GM21825 (cell line): Measurements from ENCODE around the gene PSME1.

ENCODE experiments used
- ATAC-seq: cut with Tn5 transposase; IDR thresholded peaks from one replicate; pipeline ENCODE4 v1.9.1; 2021; ENCODE audit warnings: mild to moderate bottlenecking, moderate library complexity; ENCODE audit not compliant: unreplicated experiment

The PSME1 gene

DNA sequence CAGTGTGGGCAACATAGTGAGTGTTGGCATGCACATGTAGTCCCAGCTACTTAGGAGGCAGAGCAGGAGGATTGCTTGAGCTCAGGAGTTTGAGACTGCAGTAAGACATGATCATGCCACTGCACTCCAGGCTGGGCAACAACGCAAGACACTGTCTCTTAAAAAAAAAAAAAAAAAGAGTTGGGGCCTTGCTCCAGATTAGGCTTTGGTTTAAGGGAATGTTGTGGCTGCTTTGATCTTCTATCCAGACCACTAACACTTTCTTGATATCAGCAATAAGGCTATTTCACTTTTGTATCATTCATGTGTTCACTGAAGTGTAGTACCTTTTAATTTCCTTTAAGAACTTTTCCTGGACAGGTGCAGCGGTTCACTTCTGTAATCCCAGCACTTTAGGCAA is 8.3 kb upstream of the PSME1 start:
- ATAC-seq, result no peak

DNA sequence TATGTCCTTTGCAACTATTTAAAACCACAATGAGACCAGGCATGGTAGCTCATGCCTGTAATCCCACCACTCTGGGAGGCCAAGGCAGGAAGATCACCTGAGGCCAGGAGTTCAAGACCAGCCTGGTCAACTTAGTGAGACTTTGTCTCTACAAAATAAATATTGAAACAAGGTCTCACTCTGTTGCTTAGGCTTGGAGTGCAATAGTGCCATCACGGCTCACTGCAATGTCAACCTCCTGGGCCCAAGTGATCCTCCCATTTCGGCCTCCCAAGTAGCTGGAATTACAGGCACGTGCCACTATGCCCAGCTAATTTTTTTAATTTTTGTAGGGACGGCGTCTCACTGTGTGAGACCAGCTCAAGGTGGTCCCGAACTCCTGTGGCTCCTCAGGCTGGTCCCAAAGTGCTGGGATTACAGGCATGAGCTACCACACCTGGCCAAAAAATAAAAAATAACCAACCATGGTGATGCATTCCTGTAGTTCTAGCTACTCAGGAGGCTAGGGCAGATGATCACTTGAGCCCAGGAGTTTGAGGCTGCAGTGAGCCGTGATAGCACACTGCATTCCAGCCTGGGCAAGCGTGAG is 6.5 kb upstream of the PSME1 start:
- ATAC-seq, result no peak

DNA sequence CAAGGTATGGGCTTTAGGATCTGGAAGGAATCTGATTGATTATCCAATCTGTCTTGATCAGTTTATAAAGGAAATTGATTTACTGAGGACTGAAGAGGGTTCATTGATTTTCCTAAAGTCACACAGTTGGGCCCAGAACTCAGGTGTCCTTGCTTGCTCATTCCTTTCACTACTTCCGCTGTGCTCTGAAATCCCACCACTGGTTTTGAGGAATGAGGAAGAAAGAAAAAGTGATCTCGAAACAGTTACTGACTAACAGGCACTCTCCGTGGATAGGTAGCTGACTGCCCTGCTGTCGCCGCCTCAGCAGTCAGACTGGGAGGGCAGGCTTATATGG is 5.6 kb upstream of the PSME1 start, which contains the start of gene FITM1:
TSS of gene FITM1 (plus strand) at position 280 of the 337 bp plus-strand sequence. CDS start 905 bp downstream, outside the sequence.
- ATAC-seq, result no peak

DNA sequence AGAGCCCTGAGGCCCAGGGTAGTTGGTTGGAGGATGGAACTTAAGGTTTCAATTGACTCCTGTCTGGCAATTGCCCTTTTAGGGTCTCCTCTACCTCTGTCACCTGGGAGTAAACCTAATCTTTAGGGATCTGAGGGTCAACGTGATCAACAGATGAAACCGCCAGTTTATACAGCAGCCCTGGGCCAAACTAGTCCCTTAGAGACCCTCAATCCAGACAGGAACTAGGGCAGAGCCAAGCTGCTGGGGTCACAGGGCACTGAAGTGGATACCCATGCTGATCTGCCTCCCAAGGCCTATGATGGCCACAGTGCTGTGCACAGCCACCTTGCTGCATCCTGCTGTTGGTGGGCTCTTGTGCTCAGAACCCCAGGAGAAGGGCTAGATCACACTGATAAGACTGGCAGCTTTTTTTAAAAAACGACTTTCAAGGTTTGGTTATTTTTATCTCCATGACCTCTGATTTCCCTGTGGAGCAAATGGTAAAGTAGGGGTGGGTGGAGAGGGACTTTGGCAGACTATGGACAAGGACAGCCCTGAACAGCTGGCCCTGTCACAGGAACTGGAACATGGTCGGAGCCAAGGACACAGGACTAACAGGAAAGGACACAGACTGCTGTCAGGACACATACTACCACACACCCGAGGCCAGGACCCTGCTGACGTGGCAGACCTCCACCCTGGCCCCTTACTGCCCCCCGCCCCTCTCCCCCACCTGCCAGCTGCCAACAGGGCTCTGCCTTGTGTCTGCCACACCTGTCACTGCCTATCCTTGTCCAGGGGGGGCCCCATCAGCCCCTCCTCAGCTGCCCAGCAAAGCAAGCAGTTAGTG is 5.1 kb upstream of the PSME1 start:
- no peak for ATAC-seq

DNA sequence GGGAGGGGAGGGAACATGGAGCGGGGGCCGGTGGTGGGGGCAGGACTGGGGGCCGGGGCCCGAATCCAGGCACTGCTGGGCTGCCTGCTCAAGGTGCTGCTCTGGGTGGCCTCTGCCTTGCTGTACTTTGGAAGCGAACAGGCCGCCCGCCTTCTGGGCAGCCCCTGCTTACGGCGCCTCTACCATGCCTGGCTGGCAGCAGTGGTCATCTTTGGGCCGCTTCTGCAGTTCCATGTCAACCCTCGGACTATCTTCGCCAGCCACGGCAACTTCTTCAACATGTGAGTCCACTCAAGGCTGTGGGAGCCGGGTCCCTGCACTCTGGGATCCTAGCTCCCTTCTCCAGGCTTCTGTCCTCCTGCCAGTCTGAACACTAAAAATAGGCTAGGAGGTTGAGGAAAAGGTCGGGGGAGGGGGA is 4.4 kb upstream of the PSME1 start:
- no peak for ATAC-seq

DNA sequence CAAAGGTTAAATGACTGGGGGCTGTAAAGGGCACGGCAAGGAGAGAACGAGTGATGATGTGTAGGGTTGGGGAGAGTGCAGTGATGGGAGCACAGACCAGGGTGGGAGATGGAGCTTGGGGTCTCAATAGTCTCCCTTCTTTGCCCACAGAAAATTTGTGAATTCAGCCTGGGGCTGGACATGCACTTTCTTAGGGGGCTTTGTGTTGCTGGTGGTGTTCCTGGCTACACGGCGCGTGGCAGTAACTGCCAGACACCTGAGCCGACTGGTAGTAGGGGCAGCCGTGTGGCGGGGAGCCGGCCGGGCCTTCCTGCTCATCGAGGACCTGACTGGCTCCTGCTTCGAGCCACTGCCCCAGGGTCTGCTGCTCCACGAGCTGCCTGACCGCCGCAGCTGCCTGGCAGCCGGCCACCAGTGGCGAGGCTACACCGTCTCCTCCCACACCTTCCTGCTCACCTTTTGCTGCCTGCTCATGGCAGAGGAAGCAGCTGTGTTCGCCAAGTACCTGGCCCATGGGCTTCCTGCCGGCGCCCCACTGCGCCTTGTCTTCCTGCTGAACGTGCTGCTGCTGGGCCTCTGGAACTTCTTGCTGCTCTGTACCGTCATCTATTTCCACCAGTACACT is 3.8 kb upstream of the PSME1 start:
- ATAC-seq, result no peak

DNA sequence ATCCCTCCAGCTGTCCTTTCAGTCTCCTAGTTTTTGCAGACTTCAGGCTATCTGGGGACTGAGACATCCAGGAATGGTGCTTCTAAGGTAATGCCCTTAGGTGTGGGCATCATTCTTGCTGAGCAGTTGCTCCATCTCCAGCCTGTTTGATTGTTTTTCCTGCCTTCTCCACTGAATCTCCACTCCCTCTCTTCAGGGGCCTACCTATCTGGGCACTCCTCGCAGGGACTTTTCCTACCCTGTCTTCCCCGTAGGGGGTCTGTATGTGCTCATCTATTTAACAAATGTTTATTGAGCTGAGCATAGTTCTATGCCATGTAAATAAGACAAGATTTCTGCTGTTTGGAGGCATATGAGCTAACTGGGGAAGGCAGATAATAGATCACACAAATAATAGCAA is 3.0 kb upstream of the PSME1 start:
- no peak for ATAC-seq

DNA sequence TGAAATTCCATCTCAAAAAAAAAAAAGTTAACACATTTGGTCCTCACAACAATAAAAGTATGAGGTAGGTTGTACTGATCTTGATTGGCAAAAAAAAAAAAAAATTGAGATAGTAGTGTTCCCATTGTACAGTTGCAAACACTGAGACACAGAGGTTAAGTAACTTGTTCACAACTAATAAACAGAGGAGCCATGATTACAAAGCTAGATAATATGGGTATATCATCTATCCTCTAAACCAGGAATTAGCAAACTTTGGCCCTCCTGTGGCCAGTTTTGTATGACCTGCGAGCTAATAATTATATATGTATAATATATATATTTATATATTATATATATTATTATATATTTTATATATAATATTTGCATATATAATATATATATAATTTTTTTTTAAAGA is 2.3 kb upstream of the PSME1 start:
- ATAC-seq, result no peak

DNA sequence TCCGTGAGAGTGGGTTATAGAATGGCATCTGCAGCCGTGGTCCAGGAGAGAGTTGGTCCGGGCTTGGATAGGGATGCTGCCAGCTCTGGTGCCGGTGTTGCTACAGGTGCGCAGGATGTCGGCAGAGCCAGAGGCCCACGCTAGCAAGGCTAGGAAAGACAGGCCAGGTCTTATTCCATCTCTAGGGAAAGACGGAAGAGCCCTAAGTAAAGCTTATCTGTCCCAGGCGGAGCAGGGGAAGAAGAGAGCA is 485 bp upstream of the PSME1 start:
- no peak for ATAC-seq

DNA sequence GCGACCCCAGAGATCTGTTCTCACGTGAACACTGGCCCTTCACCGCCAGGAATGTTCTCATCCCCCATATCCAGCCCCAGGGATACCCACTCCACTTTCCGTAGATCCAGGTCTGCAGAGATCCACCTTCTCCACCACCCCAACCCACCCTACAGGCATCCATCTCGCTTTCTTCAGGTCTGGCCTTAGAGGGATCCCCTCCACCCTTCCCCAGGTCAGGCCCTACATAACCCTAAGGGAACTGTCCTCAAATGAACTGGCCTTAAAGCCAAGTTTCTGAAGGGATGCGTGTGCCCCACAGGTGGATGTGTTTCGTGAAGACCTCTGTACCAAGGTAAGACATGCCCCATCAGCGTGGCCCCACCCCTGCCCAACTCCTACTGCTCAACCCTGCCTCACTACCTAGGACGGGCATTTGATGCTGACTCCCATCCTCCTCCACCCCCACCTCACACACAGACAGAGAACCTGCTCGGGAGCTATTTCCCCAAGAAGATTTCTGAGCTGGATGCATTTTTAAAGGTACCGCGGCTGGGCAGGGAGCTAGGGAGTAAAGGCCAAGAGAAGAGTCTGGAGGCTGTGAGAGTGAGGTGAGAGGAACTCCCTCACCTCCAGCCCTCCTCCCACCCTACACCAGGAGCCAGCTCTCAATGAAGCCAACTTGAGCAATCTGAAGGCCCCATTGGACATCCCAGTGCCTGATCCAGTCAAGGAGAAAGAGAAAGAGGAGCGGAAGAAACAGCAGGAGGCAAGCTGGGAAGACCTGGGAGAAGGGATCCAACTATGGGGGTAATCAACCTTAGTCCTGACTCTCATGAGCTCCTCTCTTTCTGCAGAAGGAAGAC is 912 bp downstream of the PSME1 start:
- ATAC-seq, result no peak

DNA sequence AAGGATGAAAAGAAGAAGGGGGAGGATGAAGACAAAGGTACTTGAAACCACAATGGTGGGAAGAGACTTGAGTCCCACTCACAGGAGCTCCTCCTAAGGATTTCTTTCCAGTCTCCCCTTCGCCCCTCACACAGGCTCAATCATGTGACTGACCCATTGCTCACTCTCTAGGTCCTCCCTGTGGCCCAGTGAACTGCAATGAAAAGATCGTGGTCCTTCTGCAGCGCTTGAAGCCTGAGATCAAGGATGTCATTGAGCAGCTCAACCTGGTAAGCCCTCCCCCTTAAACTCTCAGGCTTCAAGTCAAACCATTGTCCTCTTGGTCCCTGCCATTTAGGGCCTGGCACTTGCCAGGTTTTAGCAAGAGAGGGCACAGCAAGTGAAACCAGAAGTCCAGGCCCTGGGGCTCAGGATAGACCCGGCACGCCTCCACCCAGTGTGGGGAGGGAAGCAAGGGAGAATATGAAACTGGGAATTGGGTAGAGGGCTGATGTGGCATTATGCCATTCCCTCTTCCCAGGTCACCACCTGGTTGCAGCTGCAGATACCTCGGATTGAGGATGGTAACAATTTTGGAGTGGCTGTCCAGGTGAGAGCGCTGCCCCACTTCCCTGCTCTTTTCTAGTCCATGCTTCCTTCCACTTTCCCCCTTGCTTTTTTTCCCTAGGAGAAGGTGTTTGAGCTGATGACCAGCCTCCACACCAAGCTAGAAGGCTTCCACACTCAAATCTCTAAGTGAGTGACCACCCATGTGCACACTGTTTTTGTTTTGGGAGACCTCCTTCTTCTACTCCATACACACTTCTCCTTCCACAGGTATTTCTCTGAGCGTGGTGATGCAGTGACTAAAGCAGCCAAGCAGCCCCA is 1.8 kb downstream of the PSME1 start:
- no peak for ATAC-seq

DNA sequence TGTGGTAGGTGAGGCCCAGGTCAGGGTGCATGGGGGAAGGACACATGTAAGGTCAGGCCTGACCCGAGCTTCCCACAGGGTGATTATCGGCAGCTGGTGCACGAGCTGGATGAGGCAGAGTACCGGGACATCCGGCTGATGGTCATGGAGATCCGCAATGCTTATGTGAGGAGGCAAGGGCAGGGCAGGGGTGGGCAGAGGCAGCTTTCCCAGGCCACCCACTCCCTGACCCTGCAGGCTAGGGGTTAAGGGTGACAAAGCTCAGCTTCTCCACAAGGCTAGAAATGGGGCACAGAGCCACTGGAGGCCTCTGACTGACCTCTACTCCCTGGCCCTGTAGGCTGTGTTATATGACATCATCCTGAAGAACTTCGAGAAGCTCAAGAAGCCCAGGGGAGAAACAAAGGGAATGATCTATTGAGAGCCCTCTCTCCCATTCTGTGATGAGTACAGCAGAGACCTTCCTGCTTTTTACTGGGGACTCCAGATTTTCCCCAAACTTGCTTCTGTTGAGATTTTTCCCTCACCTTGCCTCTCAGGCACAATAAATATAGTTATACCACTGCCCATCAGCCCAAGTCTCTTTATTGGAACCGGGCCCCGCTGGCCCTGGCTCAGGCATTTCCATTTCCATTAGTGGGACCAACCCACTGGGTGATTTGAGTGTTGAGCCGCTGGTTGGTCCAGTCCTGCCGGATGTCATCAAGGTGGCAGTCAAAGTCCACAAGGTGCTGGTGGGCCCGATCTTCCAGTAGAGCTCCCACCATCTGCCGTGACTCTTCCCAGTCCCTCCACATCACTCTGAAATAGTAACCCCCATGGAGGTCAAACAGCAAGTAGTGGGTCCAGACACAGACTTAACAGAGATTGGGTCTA is 2.6 kb downstream of the PSME1 start:
- ATAC-seq, result no peak

DNA sequence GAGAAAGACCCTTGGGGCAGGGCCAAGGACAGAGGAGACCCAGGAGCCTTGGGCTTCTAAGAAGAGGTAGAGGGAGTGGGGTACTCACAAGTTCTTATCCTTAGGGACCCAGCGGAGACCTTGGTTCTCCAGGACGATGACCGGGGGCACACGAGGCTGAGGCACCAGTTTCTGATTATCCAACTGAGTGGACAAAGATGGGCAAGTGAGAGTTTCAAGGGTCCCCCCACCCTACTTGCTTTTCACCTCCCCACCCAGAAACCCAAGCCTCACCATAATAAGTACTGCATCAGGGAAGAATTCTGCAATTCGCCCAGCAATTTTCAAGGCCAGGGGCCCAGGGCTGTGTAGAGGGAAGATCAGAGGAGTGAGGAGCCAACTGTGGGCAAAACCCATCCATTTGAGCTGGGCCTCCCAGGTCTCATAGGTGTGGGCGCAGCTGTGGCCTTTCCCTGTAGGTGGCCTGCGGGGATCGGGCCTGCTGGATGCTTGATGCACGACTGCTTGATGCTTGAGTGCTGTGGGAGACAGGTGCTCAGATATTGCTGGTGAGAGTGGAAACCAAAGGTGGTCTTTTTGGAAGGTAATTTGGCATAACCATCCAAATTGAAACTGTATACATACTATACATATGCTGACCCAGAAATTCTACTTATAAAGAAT is 3.4 kb downstream of the PSME1 start:
- no peak for ATAC-seq

DNA sequence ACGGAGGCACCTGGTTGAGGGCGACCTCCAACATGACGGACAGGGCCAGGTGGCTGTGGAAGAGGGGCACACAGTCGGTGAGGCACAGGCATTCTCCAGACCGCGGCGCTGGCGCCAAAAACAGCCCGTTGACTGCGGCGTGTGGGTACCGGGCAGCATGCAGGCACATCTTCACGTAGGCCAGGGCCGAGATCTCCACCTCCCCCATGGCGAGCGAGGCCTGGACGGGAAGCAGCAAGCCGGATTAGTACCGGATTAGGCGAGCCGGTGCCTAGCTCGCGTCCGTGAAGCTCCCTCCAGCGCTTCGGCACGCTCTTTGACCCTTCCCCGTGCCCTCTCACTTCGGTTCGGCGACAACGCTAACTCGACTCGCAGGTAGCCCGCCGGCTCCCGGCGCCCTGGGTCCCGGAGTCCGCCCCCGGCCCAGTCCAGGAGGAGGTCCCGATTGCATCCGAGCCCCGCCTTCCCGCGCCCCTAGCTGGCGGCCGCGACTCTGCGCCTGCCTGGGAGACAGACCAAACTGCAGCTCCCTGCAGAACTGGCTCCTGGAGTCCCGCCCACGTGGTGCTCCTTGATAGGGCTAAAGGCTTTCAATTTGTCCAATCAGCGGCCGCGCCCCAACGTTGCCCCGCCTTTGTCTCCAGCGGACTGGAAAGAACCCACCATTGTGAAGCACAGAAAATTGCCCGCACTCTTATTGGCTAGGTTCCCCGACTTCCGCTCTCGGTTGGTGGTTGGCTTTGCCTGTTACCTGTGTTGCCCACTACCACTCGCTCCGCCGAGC is 5.3 kb downstream of the PSME1 start, which contains the start of gene EMC9:
TSS of gene EMC9 (minus strand) at position 495 of the 784 bp plus-strand sequence. CDS start at position 208, 287 bp downstream.
- ATAC-seq, result peak; percentile 78

DNA sequence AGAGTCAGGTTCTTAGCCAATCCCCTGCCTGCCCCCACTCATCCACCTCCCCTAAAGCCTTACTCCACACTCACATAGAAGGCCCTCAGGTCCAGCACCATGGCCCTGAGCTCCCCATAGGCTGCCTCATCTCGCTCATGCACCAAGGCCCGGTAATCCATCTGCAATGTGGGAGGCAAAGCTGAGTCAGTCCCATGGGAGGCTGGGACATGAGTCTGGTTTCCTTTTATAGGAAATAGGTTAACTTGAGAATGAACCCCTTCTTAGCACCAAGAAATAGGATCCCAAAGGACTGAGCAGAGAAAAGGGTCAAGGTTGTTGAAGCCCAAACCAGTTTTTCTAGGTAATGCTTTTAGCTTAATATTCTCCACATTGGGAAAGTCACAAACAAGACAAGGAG is 7.5 kb downstream of the PSME1 start:
- no peak for ATAC-seq

DNA sequence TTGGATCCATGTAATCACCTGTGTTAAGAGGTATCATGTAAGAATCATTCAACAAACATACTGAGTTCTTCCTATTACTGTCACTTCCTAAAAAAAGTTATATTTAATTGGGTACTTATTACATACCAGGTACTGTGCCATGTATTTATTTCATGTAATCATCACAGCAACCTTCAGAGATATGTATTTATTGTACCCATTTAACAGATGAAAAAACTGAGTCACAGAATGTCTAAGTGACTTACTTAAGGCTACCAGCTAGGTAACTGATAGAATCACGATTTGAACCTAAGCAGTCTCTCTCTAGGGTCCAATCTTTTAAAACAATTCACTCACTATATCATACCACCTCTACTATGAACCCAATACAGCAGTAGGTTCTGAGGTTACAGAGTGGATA is 8.5 kb downstream of the PSME1 start:
- ATAC-seq, result no peak

DNA sequence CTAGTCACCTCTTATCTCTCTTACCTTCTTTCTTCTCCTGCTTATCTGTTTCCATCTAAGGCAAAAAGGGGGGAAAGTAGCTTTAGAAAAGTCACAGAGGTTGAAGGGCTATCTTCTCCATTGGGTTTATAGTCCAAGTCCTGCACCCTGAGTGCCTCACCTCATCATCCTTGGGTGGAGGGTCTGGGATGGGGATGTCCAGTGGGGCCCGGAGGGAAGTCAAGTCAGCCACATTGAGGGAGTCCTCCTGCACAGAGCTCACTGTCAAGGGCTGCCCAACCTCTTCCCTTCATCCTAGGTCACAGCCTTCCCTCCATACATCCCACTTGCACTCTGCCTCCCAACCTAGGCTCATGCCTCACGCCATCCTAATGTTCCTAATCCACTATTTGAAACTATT is 9.2 kb downstream of the PSME1 start:
- no peak for ATAC-seq
